Measurements from ENCODE around the gene MBP.

The MBP gene

GRCh38 chr18:77066101-77066500, 66.5 kb downstream of the MBP start:
- DNase-seq (ENCODE audit: low read depth, low spot score), result no peak

- DNase-seq (ENCODE audit: low read depth, low spot score), result peak; percentile 89
These were observed 67.2 kb downstream of the MBP start for GRCh38 chr18:77065221-77065981.

GRCh38 chr18:77063260-77063659, 69.3 kb downstream of the MBP start:
- DNase-seq (ENCODE audit: low read depth, low spot score), result peak; percentile 67

- DNase-seq (ENCODE audit: low read depth, low spot score), result peak; percentile 94
These were observed 70.0 kb downstream of the MBP start for GRCh38 chr18:77062518-77063003.

- DNase-seq (ENCODE audit: low read depth, low spot score), result peak; percentile 74
These were observed 70.6 kb downstream of the MBP start for GRCh38 chr18:77061946-77062517.

- no peak for DNase-seq (ENCODE audit: low read depth, low spot score)
These were observed 71.2 kb downstream of the MBP start for GRCh38 chr18:77061281-77061945.

- no peak for DNase-seq (ENCODE audit: low read depth, low spot score)
These were observed 72.4 kb downstream of the MBP start for GRCh38 chr18:77060151-77060550.

GRCh38 chr18:77059294-77059916, 73.2 kb downstream of the MBP start:
- peak; percentile 66 for DNase-seq (ENCODE audit: low read depth, low spot score)

- no peak for DNase-seq (ENCODE audit: low read depth, low spot score)
These were observed 74.2 kb downstream of the MBP start for GRCh38 chr18:77058290-77058835.

GRCh38 chr18:77057006-77057395, 75.6 kb downstream of the MBP start:
- DNase-seq (ENCODE audit: low read depth, low spot score), result peak; percentile 41

- peak; percentile 41 for DNase-seq (ENCODE audit: low read depth, low spot score)
These were observed 76.1 kb downstream of the MBP start for GRCh38 chr18:77056344-77057005.

- DNase-seq (ENCODE audit: low read depth, low spot score), result no peak
These were observed 76.9 kb downstream of the MBP start for GRCh38 chr18:77055429-77056300.

GRCh38 chr18:77054606-77055428, 77.8 kb downstream of the MBP start:
- DNase-seq (ENCODE audit: low read depth, low spot score), result peak; percentile 86

- DNase-seq (ENCODE audit: low read depth, low spot score), result no peak
These were observed 78.3 kb downstream of the MBP start for GRCh38 chr18:77054288-77054605.

GRCh38 chr18:77053616-77054287, 78.8 kb downstream of the MBP start:
- no peak for DNase-seq (ENCODE audit: low read depth, low spot score)

GRCh38 chr18:77052983-77053309, 79.6 kb downstream of the MBP start:
- DNase-seq (ENCODE audit: low read depth, low spot score), result no peak

- DNase-seq (ENCODE audit: low read depth, low spot score), result no peak
These were observed 80.1 kb downstream of the MBP start for GRCh38 chr18:77052297-77052982.

- no peak for DNase-seq (ENCODE audit: low read depth, low spot score)
These were observed 80.8 kb downstream of the MBP start for GRCh38 chr18:77051581-77052296.
